K562 (cell line): ENCODE results near the gene MGAT5. TPM values are rescaled to one million over a fixed set of nuclear protein-coding genes. Genes with fewer than 3 reads are reported as not detected.

Source experiments
- ATAC-seq: fragments of 200-7000 bp; cut with Tn5 transposase; 3 replicates; pipeline ENCODE4 v1.9.1; 2020; ENCODE audit warnings: moderate library complexity
- BruUV-seq: library from RNA; stranded (reverse); fragments of 400-500 nt; replicated peaks from 2 replicates; lab custom pipeline; 2021; lab: Mats Ljungman, UMichigan
- CTCF ChIA-PET: fragments of 300-600 bp; formaldehyde crosslinking; extraction: SDS; loops from one replicate; lab custom pipeline; 2021; ENCODE audit warnings: low intra/inter-chr PET ratio; lab: Yijun Ruan, JAX
- POLR2A ChIA-PET: fragments of 300-600, 350-650 bp; sonication (Branson Sonifier 250); formaldehyde crosslinking; extraction: SDS; loops from one replicate; lab custom pipeline; 2021; ENCODE audit warnings: antibody characterized with exemption, inconsistent platforms; lab: Yijun Ruan, JAX
- DNase-seq, 4 experiments: peaks; one replicate each; pipeline versions ENCODE4 v3.0.0 to v3.0.0-alpha.2; 2011 to 2018; ENCODE audit warnings: low spot score in 3 of 4, mixed read lengths in 3 of 4; ENCODE audit errors: extremely low read depth in 1 of 4
- FAIRE-seq: peaks from 2 replicates; lab custom pipeline; 2011; peaks lifted over from hg19 to GRCh38; lab: Jason Lieb, UNC
- H2AFZ ChIP-seq: 2 replicates; pipeline ENCODE4 v1.6.0; 2011; ENCODE audit warnings: low read depth, low read length, control low read depth, inconsistent platforms
- H3K27ac ChIP-seq: fragments of 200-600 bp; 3 replicates; pipeline ENCODE4 v1.8.0; 2011; ENCODE audit warnings: low read depth, mild to moderate bottlenecking, control low read depth, inconsistent platforms, low read length, moderate library complexity, mixed read lengths; ENCODE audit errors: extremely low read depth
- H3K27me3 ChIP-seq, 2 experiments: fragments of 300-600 bp in 1 of 2; 2 replicates in 1 of 2; 3 replicates in 1 of 2; pipeline versions ENCODE4 v1.6.0 to v1.8.0; 2011; ENCODE audit warnings: inconsistent platforms in 2 of 2, low read length in 2 of 2, mild to moderate bottlenecking in 1 of 2, mixed read lengths in 1 of 2, moderate library complexity in 1 of 2; ENCODE audit not compliant: control insufficient read depth in 2 of 2, insufficient read depth in 2 of 2
- H3K36me3 ChIP-seq: fragments of 300-600 bp; 3 replicates; pipeline ENCODE4 v1.8.0; 2011; ENCODE audit warnings: mild to moderate bottlenecking, low read length, inconsistent platforms; ENCODE audit not compliant: control insufficient read depth, insufficient read depth
- H3K4me1 ChIP-seq, 2 experiments: fragments of 200-600 bp in 1 of 2; replicated peaks in 1 of 2; 2 replicates in 1 of 2; 3 replicates in 1 of 2; pipeline versions ENCODE4 v1.5.1 to v1.8.0; 2011; ENCODE audit warnings: inconsistent platforms in 2 of 2, low read length in 2 of 2, mild to moderate bottlenecking in 1 of 2, mixed read lengths in 1 of 2, moderate library complexity in 1 of 2; ENCODE audit not compliant: control insufficient read depth in 2 of 2, insufficient read depth in 2 of 2
- H3K4me2 ChIP-seq: 2 replicates; pipeline ENCODE4 v1.6.1; 2011; ENCODE audit warnings: low read length, control low read depth, inconsistent platforms, mixed read lengths; ENCODE audit not compliant: insufficient read depth
- H3K4me3 ChIP-seq: fragments of 200-600 bp; sonication (generic), shearing (Covaris generic); 2 replicates; pipeline ENCODE4 v1.5.1; 2016; ENCODE audit warnings: control low read depth, inconsistent platforms
- H3K79me2 ChIP-seq: fragments of 200-600 bp; 3 replicates; pipeline ENCODE4 v1.8.0; 2011; ENCODE audit warnings: low read length, inconsistent platforms; ENCODE audit not compliant: control insufficient read depth, insufficient read depth
- H3K9ac ChIP-seq, 2 experiments: 2 replicates each; pipeline versions ENCODE4 v1.6.0 to v1.6.1; 2011; ENCODE audit warnings: low read depth in 2 of 2, low read length in 2 of 2, control low read depth in 1 of 2, inconsistent platforms in 1 of 2, mild to moderate bottlenecking in 1 of 2, mixed read lengths in 1 of 2; ENCODE audit not compliant: insufficient read depth in 1 of 2
- H3K9me1 ChIP-seq: one replicate; pipeline ENCODE4 v1.6.0; 2011; ENCODE audit warnings: inconsistent platforms, mild to moderate bottlenecking, low read length, moderate library complexity; ENCODE audit not compliant: control insufficient read depth, insufficient read depth
- H3K9me3 ChIP-seq: replicated peaks from 2 replicates; pipeline ENCODE4 v1.5.1; 2011; ENCODE audit warnings: low read depth, low read length, inconsistent platforms; ENCODE audit not compliant: control insufficient read depth, insufficient read depth
- H4K20me1 ChIP-seq: replicated peaks from 2 replicates; pipeline ENCODE4 v1.6.1; 2011; ENCODE audit warnings: low read length, inconsistent platforms, mixed read lengths; ENCODE audit not compliant: control insufficient read depth, insufficient read depth
- BRD9 ChIP-seq: fragments of 450-650 bp; IDR thresholded peaks from 2 replicates; pipeline ENCODE4 v1.6.1; 2018; ENCODE audit warnings: low read depth; ENCODE audit not compliant: partially characterized antibody
- RB1 ChIP-seq: fragments of 450-650 bp; IDR thresholded peaks from 2 replicates; pipeline ENCODE4 v1.6.1; 2017; ENCODE audit warnings: low read depth, mild to moderate bottlenecking
- SIX5 ChIP-seq, 2 experiments: IDR thresholded peaks; 2 replicates each; pipeline ENCODE4 v1.6.1; 2011; ENCODE audit warnings: low read length in 2 of 2, borderline replicate concordance in 1 of 2, low read depth in 1 of 2, mild to moderate bottlenecking in 1 of 2, moderate library complexity in 1 of 2; ENCODE audit not compliant: insufficient read depth in 1 of 2
- XRCC4 ChIP-seq: IDR thresholded peaks from one replicate; pipeline ENCODE4 v1.6.1; 2011; ENCODE audit not compliant: insufficient read depth, insufficient read length; ENCODE audit errors: extremely low read depth
- ZNF239 ChIP-seq: fragments of 250-450 bp; sonication (Bioruptor Pico); IDR thresholded peaks from 2 replicates; pipeline ENCODE4 v1.4.0; 2020; ENCODE audit warnings: mild to moderate bottlenecking
- ZNF398 ChIP-seq: fragments of 250-450 bp; sonication (Bioruptor Pico); IDR thresholded peaks from 2 replicates; pipeline ENCODE4 v1.8.0; 2021; ENCODE audit warnings: moderate library complexity, mild to moderate bottlenecking, inconsistent platforms
- WGBS: fragments of 100-300 bp; shearing (Covaris generic); methylation state at CpG from one replicate; pipeline ENCODE4 v1.1.6; 2016; ENCODE audit warnings: low coverage, mixed read lengths; ENCODE audit not compliant: insufficient coverage; ENCODE audit errors: missing lambda C conversion rate; 5-methylcytosine and 5-hydroxymethylcytosine counted together
- in situ Hi-C: fragments of 300-500 bp; cut with MboI; formaldehyde crosslinking; loops from 4 replicates; pipeline ENCODE4 v1.15.0; 2018; ENCODE audit warnings: inconsistent platforms, mixed read lengths
- intact Hi-C: fragments of 100-400 bp; cut with micrococcal nuclease; formaldehyde crosslinking; loops from 2 replicates; pipeline ENCODE4 v1.14.2; 2022
- polyA plus RNA-seq, 8 experiments: library from polyadenylated mRNA; depleted of rRNA in 4 of 8; stranded (reverse) in 5 of 8; unstranded in 3 of 8; fragments of >200 nt; fragmentation: Nextera tagmentation in 2 of 8; fragmentation: Illumina TruSeq in 1 of 8; extraction: Ambion mirVana in 2 of 8; extraction: Trizol in 1 of 8; gene quantifications; 2 replicates each; pipeline versions ENCODE4 v1.2.1 to v1.2.3, GENCODE V29; 2011 to 2014; ENCODE audit warnings: inconsistent platforms in 1 of 8, missing spikeins in 1 of 8
- total RNA-seq, 7 experiments: library from RNA; depleted of rRNA in 6 of 7; stranded (reverse); fragments of >200 nt in 6 of 7; fragmentation: Illumina TruSeq in 2 of 7; extraction: Trizol in 2 of 7; gene quantifications; 2 replicates each; pipeline versions ENCODE4 v1.2.1 to v1.2.3, GENCODE V29; 2011 to 2021; ENCODE audit warnings: low replicate concordance in 1 of 7
- TF ChIP-seq, protein P1 (sequence below): sonication (generic); formaldehyde crosslinking; IDR thresholded peaks from 2 replicates; pipeline ENCODE4 v1.8.0; 2022; ENCODE audit warnings: mild to moderate bottlenecking, missing genetic modification reagents, borderline replicate concordance

Gene MGAT5
- total and polyA plus RNA-seq, 9 of the 15 experiments (the other 6 are each of a cell fraction or from before 2014, with no cell fraction given), result 1.6 to 18.6 (median 11.1) TPM

DNA sequence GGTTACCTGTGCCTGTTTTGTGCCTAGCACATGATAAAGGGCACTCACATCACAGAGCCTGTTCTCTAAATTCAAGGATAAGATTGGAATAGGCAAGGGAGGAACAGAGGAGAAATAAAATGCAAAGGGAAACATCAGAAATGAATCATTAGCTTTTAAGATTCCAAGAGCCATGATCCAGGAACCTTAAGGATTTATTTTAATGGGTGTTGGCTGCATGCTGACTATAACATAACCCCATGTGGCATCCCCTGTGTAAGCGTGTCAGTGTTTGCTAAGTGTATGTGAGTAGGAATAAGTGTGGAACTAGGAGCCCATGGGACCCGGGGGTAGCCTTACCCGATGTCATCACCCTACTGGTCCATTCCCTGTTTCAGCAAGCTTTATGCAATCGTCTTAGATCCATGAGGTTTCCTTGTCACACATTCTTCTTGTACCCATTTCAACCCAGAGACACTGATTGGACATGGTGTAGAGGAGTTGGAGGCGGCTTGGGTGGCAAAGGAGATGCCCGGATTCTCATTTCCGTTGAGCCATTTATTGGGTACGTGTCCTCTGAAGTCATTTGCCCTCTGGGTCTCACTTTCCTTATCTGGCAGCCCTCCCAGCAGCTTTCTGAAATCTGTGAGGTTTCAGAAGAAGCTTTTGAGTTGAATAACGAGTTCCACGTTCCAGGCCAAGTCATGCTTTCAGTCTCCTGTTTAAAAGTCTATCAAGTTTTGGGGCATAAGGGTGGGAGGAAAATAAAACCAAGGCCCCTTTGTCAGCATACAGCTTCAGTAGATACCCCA is 117.0 kb downstream of the MGAT5 start:
- no TSS peak for BruUV-seq
- FAIRE-seq, result no peak
- no peak overlapping the region for H3K4me3 ChIP-seq
- intact Hi-C loops (no loop called here), in situ Hi-C loops (no loop called here)
- WGBS, result 38% methylated on average over 10 of the region's 10 CpGs
- H3K27ac ChIP-seq, result no peak overlapping the region
- no peaks in the 10 kb centered on the region for H3K36me3 ChIP-seq
- DNase-seq, result no peak
- TF ChIP-seq ZNF398 (no peak), SIX5 (IDR thresholded peaks at IDR 0.05; ENCODE audit: borderline replicate concordance in 1 of 2, insufficient read depth in 1 of 2, low read depth in 1 of 2, low read length in 2 of 2) (no peak), RB1 (no peak), ZNF239 (CRISPR knock-in tag) (no peak), XRCC4 (no peak), BRD9 (no peak)
- TF ChIP-seq, protein P1, sequence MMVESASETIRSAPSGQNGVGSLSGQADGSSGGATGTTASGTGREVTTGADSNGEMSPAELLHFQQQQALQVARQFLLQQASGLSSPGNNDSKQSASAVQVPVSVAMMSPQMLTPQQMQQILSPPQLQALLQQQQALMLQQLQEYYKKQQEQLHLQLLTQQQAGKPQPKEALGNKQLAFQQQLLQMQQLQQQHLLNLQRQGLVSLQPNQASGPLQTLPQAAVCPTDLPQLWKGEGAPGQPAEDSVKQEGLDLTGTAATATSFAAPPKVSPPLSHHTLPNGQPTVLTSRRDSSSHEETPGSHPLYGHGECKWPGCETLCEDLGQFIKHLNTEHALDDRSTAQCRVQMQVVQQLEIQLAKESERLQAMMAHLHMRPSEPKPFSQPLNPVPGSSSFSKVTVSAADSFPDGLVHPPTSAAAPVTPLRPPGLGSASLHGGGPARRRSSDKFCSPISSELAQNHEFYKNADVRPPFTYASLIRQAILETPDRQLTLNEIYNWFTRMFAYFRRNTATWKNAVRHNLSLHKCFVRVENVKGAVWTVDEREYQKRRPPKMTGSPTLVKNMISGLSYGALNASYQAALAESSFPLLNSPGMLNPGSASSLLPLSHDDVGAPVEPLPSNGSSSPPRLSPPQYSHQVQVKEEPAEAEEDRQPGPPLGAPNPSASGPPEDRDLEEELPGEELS, result no peak
- no peak overlapping the region for H2AFZ ChIP-seq
- H4K20me1 ChIP-seq, result no peaks in the 10 kb centered on the region
- CTCF ChIA-PET, result no interaction called here
- no peak overlapping the region for H3K4me2 ChIP-seq
- no peaks in the 10 kb centered on the region for H3K79me2 ChIP-seq
- H3K9ac ChIP-seq, result no peak overlapping the region
- H3K9me1 ChIP-seq, result no peaks in the 10 kb centered on the region
- ATAC-seq, result no peak
- no peaks in the 10 kb centered on the region for H3K27me3 ChIP-seq
- H3K4me1 ChIP-seq, result no peaks in the 10 kb centered on the region
- H3K9me3 ChIP-seq, result no peaks in the 10 kb centered on the region
- POLR2A ChIA-PET, result no interaction called here
